GM23338 (cell line): ENCODE measurements around the gene FGF2.

Experiments used
- CREB1 ChIP-seq: fragments of 250-450 bp; sonication (Bioruptor Pico); IDR thresholded peaks from 2 replicates; pipeline ENCODE4 v1.5.0; 2020; ENCODE audit warnings: low read depth, mild to moderate bottlenecking, moderate library complexity
- CTCF ChIP-seq, 2 experiments: fragments of 200-600 bp in 1 of 2; sonication (generic) in 1 of 2; conservative IDR thresholded peaks; 2 replicates each; pipeline versions ENCODE4 v1.5.1 to v1.6.1; 2016 to 2017; ENCODE audit warnings: antibody characterized with exemption in 2 of 2, low read depth in 2 of 2, mild to moderate bottlenecking in 2 of 2, moderate library complexity in 1 of 2
- EZH2 ChIP-seq: fragments of 200-600 bp; sonication (generic); IDR thresholded peaks from one replicate; pipeline ENCODE4 v1.8.0; 2017; ENCODE audit warnings: antibody characterized with exemption, mild to moderate bottlenecking, low read depth; ENCODE audit not compliant: unreplicated experiment
- JUNB ChIP-seq: IDR thresholded peaks from one replicate; pipeline ENCODE4 v1.6.1; 2016; ENCODE audit warnings: antibody characterized with exemption; ENCODE audit not compliant: unreplicated experiment
- POLR2AphosphoS5 ChIP-seq: IDR thresholded peaks from 2 replicates; pipeline ENCODE4 v1.6.1; 2016; ENCODE audit warnings: antibody characterized with exemption, low read depth
- REST ChIP-seq: IDR thresholded peaks from one replicate; pipeline ENCODE4 v1.6.1; 2018; ENCODE audit warnings: antibody characterized with exemption; ENCODE audit not compliant: unreplicated experiment
- ZNF462 ChIP-seq: fragments of 250-450 bp; sonication (Bioruptor Pico); IDR thresholded peaks from 2 replicates; pipeline ENCODE4 v1.5.0; 2020; ENCODE audit warnings: mild to moderate bottlenecking, moderate library complexity
- TF ChIP-seq, protein P1 (sequence below): IDR thresholded peaks from 2 replicates; pipeline ENCODE4 v1.6.1; 2016; ENCODE audit warnings: antibody characterized with exemption

DNA sequence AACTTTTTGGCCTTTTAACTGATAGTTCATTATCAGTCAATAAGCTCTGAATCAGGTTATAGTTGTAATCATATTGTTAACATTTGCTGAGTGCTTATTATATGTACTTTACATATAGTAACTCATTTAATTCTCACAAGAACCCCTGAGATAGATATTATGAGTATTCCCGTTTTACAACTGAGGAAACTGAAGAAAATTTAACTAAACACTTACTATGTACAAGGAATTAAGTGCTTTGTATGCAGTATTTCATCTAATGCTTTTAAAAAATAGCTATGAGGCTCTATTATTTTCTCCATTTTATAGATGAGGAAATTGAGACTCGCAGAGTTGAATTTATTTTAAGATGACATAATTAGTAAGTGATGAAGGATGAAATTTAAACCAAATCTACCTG is 27.7 kb upstream of the FGF2 start:
- TF ChIP-seq EZH2 (no peak), CTCF (conservative IDR thresholded peaks at IDR 0.05; ENCODE audit: low read depth in 2 of 2) (no peak), POLR2AphosphoS5 (no peak), JUNB (no peak), REST (no peak), ZNF462 (CRISPR knock-in tag) (no peak), CREB1 (no peak)
- TF ChIP-seq, protein P1, sequence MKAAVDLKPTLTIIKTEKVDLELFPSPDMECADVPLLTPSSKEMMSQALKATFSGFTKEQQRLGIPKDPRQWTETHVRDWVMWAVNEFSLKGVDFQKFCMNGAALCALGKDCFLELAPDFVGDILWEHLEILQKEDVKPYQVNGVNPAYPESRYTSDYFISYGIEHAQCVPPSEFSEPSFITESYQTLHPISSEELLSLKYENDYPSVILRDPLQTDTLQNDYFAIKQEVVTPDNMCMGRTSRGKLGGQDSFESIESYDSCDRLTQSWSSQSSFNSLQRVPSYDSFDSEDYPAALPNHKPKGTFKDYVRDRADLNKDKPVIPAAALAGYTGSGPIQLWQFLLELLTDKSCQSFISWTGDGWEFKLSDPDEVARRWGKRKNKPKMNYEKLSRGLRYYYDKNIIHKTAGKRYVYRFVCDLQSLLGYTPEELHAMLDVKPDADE: no peak
